Mesenteric fat pad (tissue), 1 donor: Measurements from ENCODE around the gene NEUROD2. TPM values are rescaled to one million over a fixed set of nuclear protein-coding genes. Genes with fewer than 3 reads are reported as not detected.

Source experiments
- DNase-seq: peaks from one replicate; pipeline ENCODE4 v3.0.0-alpha.2; 2020; ENCODE audit warnings: low spot score
- total RNA-seq: library from RNA; stranded (reverse); fragmentation: NEBNext Ultra II Directional; extraction: Animal tissue kit (Norgen Biotek cat#: 25700); gene quantifications from one replicate; pipeline ENCODE4 v1.2.1, GENCODE V29; 2021
- donor health status: DM: yes; HTN: yes; CAD: no.

NEUROD2 gene
- total RNA-seq, 1 donor from 2014 or later, result not detected

DNA sequence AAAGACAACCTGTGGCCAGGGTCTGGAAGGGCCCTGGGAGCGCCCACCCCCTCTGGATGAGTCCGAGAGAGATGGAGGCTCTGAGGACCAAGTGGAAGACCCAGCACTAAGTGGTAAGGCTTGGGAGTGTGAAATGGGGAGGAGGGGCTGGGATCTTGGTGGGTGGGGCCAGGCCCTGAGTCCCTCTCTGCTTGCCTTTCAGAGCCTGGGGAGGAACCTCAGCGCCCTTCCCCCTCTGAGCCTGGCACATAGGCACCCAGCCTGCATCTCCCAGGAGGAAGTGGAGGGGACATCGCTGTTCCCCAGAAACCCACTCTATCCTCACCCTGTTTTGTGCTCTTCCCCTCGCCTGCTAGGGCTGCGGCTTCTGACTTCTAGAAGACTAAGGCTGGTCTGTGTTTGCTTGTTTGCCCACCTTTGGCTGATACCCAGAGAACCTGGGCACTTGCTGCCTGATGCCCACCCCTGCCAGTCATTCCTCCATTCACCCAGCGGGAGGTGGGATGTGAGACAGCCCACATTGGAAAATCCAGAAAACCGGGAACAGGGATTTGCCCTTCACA, 28.0 kb upstream of the NEUROD2 start:
- DNase-seq, result no peak

DNA sequence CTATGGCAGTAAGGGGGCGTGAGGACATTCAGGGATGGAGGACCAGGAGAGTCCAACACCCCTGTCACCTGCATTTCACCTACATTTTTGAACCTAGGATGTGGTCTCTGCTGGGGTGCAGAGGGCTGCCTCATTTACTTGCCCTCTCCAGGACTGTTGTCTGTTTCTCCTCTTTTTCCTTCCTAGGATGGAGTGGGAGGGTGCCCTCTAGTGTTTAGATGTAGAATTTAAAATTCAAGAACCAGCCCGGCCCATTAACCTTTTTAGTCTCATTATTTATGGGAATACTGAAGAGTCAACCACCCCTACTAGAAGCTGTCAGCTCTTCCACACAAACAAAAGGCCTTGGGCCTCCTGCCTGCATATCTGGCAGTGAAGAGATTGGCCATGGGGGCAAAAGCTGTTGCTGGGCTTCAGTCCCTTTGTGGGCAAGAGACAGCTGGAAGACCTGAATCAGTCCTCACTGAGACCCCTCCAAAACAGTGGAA, 26.7 kb upstream of the NEUROD2 start:
- no peak for DNase-seq

DNA sequence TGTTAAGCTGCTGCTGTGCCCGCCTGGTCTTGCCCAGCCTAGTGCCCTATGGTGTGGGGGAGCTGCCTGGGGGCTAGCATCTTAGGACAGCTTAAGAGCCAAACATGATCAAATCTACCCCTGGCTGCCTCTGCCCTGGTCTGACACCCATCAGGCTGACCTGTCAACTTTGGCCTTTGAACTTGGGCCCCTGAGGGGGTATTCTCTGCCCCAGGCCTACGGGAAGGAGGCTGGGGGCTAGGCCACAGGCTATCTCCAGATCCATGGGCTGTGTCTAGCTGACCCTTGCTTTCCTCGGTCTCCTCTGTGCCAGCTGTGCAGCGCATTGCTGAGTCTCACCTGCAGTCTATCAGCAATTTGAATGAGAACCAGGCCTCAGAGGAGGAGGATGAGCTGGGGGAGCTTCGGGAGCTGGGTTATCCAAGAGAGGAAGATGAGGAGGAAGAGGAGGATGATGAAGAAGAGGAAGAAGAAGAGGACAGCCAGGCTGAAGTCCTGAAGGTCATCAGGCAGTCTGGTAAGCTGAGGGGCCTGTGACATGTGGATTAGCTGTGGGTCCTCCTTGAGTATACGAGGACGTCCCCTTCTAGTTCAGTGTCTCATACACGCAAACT, 26.0 kb upstream of the NEUROD2 start:
- no peak for DNase-seq

DNA sequence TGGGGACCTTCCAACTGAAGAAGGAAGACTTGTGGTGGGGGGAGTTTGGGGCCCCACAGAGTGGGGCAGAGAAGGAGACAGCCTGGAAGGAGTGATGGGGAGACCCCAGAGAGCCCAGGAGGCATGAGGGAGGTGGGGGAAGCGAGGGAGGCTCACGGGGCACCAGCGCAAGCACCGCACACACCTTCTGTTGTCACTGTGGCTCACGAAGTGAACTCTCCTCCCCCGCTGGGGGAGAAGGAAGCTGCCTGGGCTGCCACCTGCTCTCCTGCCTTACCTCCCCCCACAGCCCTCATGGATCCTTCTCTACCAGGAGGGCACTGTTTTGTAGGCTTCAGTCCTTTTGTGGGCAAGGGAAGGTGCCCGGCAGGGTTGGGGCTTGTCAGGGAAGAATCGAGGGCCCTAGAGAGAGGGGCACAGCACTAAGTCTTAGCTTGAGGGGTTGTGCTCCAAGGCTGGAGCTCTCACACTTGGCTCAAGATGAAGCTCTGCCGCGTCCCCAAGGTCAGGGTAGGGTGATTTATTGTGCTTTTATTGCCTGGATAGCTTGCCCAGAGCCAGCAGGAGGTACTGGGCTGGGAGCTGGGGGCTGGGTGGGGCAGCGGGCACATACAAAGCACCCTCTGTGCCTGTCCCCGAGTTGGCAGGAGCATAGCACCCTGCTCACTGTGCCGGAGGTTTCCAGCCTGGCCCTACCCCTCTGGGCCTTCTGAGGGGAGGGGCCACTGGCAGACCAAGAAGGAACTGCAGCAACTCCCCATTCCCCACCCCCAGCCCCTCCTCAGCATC, 24.6 kb upstream of the NEUROD2 start:
- DNase-seq, result no peak

DNA sequence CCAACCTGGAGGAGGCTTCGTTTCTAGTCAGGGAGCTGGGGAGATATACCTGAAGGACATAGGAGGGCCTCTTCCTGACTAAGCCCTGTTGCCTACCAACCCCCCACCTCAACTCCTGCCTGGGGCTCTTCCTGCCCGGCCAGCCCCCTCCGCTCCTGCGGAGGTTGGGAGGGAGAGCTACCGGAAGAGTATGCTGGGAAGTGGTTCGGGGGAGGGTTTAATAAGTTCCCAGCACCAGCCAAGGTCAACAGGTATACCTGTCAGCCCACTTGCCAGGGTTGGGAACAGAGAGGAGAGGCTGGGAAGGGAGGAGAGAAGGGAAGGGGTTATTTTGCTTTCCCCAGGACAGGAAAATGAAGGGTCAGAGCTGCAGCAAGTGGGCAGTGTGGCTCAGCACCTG, 23.7 kb upstream of the NEUROD2 start:
- DNase-seq, result no peak

DNA sequence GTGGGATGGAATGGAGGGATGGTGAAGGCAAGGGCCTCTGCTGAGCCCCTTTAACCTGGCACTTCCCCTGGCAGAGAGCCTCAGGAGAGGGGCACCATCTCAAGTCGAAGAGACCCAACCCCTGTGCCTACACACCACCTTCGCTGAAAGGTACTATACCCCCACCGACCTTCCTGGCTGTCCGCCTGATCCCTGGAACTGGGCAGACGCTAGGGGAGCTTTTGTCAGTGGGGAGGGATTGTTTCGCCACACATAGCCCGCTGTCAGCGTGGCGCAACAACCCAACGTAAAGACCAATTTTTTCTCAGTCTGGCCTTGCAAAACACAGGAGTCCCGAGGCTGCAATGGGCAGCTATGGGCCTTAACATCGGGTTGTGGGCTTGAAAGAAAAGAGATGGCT, 22.2 kb upstream of the NEUROD2 start:
- no peak for DNase-seq

DNA sequence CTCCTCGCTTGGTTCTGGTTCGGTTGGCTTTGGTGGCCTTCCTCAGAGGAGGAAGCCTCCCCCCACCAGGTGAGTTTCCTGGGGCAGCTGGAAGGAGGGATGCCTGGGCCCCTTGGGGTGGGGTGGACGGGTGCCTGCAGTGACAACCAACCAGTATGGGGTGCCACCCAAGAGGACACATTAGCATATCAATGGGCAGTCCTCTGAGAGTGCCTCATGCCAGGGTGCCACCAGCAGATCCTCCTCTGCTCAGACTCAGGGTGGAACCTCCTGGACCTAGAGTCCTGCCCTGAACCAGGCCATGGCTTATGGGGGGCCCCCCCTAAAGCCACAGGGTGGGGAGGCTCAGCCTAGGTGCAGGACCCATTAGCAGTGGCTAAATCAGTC, 21.8 kb upstream of the NEUROD2 start:
- no peak for DNase-seq

DNA sequence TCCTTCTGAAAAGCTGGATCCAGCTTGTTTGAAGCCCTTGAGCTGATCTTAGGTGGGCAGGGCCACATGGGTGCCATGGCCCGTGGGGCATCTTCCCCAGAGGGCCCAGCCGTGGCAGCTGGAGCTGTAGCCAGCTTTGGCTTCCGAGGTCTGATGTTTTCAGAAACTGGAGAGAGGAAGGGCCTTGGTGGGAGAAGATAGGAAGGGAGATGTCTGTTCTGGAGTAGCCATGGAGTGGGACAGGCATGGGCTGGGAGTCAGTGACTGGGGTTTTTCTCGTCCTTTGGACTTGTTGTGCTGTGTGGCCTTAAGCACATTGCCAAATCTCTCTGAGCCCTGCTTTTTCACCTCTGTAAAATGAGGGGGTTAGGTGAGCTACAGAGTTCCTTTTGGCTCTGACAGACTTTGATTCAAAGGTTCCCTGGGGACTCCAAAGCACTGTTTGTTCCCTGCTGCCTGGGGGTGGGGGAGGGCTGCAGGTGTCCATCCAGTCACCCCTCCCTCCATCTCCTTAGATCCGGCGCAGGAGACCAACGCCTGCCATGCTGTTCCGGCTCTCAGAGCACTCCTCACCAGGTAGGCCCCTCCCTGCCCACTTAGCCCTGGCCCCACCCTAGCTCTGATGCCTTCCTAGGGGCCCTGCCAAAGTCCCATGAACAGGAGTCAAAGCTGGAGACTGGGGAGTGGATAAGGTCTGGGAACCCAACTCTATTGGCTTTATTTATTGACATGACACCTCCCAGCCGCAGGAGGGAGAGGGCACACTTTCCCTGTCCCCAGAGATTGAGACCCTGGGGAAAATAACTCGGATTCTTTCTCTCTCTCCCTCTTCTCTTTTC, 21.2 kb upstream of the NEUROD2 start:
- DNase-seq, result no peak

DNA sequence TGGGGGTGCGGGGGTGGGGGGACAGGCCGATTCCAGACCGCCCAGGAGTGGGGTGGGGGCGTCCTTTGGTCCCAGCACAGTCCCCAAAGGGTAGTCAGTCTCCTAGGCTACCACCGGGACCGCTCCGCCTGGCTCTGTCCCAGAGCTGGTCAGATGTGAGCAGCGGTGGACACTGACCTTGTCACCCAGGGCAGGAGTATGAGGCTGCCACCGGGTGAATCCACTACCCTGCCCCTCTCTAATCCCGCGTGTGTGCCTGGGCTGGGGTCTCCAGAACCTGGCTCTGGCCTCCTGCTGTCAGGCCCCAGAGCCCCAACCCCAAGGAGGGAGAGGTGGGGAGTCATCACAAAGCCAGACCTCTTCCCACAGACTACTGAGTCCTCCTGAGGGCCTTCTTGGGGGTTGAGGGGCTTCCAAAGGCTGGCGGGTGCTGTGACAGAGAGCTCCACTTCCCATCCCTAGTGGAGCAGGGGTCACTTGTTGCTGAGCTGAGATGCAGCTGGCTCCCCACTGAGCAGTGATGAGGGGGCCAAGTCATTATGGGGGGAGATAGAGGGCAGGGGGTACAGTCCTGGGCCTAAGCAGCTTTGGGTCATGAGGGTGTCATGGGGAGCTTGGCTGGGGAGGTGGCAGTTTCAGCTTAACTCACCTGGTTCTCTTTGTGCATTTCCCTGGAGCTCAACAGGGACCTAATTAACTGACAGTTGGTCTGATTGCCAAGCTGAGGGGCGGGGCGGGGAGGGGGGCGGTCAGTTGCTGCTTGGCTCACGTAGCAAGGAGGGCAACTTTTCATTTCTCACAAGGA, 20.2 kb upstream of the NEUROD2 start:
- no peak for DNase-seq

DNA sequence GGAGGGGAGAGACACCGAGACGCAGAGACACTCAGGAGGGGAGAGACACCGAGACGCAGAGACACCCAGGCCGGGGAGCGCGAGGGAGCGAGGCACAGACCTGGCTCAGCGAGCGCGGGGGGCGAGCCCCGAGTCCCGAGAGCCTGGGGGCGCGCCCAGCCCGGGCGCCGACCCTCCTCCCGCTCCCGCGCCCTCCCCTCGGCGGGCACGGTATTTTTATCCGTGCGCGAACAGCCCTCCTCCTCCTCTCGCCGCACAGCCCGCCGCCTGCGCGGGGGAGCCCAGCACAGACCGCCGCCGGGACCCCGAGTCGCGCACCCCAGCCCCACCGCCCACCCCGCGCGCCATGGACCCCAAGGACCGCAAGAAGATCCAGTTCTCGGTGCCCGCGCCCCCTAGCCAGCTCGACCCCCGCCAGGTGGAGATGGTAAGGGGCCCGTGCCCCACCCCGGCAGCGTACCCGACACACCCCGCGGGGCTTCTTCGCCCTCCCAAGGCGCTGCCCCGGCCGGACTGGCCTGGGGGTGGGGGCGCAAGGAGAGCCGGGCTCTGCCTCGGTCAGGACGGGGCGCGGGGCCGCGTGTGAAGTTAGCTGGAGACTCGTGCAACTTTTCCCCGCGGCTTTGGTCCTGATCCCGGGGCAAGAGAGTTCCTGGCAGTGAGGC, 19.5 kb upstream of the NEUROD2 start:
- DNase-seq, result no peak

DNA sequence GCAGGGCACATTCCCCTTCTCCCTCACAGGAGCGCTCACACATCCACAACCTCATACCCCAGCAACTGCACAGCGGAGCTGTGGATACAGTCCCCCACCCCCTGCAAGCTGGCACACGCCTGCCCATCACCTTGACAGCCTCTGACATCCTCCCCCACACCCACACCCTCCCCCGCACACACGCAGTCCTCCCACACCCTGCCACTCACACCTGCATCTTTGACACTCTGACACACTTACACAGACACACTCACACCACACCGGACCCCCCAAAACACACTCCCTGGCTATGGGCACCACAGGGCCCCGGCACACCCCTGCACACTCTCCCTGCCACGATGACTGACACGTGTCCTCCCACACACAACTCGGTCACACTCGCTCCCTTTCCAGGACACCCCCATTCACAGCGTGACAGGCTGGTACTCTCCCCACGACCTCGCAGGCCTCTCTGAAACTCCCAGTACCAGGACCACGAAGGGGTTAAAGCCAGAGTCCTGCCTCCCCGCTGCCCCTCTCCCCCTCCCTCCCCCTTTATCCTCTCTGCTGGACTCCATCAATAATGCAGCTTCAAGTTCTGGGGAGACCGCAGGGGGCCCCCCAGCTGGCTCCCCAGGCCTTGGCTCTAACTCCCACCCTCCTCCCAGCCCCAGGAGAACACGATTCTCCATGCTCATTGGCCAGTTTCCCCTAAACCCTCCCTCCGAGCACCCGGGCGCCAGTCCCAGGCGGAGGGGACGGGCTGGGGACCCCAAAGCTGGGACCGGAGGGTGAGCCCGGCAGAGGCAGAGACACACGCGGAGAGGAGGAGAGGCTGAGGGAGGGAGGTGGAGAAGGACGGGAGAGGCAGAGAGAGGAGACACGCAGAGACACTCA, 18.7 kb upstream of the NEUROD2 start, which contains the start of gene PPP1R1B:
PPP1R1B (plus strand) TSS at position 782 of the 876 bp plus-strand sequence. CDS start 441 bp downstream, outside the sequence.
- DNase-seq, result no peak

DNA sequence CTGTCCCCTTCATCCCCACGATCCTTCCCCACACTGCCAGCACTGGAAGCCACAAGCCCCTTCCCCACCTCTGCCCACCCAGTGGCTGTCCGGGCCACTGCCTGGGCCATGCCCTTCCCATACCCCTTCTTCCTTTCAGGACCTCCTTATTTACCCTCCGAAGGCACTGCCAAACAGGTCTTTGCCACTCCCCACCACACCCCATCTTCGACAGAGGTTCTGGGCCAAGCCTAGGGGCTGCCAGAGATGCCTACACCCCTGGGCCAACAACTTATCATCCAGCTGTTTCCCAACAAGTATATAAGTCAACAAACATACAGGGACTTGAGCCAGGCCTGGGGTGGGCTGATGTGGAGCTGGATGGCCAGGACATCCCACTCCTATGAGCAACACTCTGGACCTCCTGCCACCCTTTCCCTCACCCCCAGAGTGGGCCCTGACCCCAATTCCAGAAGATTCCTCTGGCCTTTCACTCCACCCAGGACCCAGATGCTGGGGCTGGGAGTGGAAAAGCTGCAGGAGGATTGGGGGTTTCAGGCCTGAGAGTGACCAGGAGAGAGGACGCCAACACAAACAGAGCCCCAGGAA, 17.6 kb upstream of the NEUROD2 start:
- DNase-seq, result no peak

DNA sequence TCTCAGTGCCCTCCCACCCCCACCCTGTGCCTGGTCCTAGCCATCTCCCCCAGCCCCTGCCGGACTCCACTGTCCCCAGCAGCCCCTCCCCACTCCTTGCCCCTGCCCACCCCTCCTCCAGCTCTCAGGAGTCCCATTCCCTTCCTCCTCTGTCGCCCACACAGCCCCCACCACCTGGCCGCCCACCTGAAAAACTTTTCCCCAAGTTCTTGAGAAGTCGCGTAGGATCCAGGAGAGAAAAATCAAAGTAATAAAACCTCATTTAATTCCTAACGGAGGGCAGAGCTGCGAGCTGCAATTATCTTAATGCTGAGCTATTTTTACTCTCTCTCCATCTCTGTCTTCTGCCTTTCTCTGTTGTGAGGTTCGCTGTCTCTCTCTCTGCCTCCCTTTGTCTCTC, 16.6 kb upstream of the NEUROD2 start:
- DNase-seq, result no peak

DNA sequence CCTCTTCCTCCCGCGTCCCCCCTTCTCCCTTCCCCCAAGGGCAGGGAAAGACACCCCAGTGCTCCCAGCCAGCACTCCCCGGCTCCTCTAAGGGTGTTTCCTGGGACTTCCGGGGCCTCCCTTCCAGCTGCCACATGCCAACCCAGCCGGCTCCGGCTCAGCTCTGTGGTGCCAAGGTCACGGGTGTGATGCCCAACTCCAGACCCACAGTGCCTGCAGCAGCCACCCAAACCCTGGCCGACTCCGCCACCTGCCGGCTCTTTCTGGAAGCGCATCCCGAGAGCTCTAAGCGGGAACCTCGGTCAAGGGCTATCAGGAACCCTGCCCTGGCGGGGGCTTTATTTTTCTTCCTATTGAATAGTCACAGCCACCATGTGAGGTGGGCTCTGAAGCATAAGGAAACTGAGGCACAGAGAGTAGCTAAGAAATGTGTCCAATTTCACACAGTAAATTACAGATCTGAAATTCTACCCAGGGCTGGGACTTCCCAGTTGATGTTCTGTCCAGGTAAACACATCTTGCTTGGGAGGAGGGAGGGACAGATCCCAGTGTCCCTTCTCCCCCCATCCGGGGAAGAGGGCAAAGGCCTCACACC, 15.7 kb upstream of the NEUROD2 start:
- DNase-seq, result peak; percentile 94

DNA sequence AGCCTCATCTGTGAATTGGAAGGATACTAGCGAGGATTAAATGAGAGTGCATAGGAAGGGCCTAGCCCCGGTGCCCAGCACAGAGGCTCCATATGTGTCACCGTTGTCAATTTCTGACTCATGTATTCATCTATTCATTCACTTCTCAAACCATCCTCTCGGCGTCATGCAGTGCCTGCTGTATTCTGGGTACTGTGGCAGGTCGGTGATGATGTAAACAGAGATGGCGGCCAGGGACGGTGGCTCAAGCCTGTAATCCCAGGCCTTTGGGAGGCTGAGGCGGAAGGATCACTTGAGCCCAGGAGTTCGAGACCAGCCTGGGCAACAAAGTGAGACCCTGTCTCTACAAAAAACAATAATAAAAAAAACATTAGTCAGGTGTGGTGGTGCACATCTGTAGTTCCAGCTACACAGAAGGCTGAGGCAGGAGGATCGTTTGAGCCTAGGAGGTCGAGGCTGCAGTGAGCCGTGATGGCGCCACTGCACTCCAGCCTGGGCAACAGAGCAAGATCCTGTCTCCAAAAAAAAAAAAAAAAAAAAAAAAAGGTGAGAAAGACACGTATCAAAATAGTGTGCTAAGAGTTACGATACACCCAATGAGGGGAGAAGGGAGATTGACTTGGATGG, 14.8 kb upstream of the NEUROD2 start:
- no peak for DNase-seq

DNA sequence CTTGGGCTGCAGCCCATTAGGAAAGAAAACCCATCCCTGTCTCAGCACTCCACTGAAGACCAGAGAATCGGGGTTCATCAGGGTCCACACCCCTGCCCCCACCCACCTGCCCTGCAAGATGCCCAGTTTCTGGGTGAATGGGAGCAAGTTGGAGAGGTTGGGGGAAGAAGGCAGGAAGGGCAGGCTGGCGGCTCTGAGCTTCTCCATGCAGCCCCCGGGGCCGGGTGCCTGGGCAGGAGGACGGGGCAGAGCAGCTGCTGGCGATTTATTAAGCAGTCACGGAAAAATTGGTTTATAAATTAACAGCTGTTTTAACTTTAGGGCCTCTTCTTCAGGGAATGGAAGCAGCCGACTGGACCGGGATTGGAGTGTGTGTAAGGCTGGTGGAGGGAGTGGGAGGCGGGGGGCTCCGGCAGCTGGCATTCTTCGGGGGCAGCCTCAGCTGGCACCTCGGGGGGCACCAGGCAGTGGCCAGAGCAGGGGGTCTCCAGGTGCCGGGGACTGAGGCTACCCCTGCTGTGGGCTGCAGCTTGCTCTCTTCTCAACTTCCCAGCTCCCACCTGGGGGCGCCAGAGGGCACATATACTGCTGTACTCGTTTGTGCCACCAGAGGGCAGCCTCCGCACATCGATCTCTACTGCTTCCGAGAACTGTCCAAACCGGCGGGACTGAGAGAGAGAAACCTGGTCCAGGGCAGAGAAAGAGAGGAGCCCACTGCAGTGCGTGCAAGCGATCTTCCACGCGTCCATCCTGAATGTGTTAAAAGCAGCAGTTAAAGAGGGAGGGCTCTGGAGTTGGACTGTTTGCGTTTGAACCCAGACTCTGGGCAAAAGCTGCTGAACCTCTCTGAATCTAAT, 14.0 kb upstream of the NEUROD2 start:
- DNase-seq, result peak; percentile 96

DNA sequence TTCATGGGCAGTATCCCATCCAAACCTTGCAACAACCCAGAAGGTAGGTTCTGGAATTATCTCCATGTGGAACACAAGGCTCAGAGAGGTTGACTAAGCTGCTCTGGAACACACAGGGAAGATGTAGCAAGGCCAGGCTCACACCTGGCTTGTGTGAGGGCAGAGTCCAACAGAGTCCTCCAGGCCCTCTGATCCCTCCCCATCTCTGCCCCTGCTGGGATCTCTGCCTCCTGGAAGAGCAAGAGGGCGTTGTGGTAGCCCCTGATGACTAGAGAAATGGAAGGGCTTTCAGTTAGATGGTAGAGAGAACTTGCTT, 12.0 kb upstream of the NEUROD2 start:
- DNase-seq, result no peak
